Stimulated activated CD8-positive, alpha-beta memory T cell treated with anti-CD3 and anti-CD28 coated beads, Interleukin-12 subunit alpha, Interleukin-12 subunit beta, amount 100 ng/mL, for 24 hours (primary cell): ENCODE results near the gene CLTB.
"Not testable (repeated sequence)": the region's sequence is repeated elsewhere in the genome, so short reads cannot be mapped to it uniquely, and the experiment has no call there.

Experiments used
- DNase-seq: peaks from one replicate; pipeline ENCODE4 v3.0.0-alpha.2; 2020; ENCODE audit errors: extremely low read depth

The CLTB gene

GRCh38 chr5:176426876-176427275 is 10.5 kb upstream of the CLTB start:
- no peak for DNase-seq

GRCh38 chr5:176425791-176426190 is 9.5 kb upstream of the CLTB start:
- DNase-seq, result no peak

- no peak for DNase-seq
Observed at GRCh38 chr5:176425138-176425537, 8.8 kb upstream of the CLTB start.

DNA sequence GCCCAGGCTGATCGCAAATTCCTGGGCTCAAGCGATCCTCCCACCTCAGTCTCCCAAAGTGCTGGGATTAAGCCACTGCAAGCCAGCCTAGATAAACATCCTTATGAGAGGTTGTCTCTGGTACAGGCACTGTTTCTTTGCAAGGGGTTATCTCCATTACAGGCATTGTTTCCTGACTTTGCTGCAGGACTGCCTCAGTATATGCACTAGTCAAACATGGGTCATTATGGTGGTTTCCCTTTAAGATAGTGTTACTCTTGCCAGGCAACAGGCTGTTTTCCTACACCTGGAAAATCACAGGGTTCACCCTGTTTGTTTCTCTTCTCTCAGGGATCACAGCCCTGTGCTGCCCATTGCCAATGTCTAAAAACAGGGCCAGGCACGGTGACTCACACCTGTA is 7.8 kb upstream of the CLTB start:
- no peak for DNase-seq

DNA sequence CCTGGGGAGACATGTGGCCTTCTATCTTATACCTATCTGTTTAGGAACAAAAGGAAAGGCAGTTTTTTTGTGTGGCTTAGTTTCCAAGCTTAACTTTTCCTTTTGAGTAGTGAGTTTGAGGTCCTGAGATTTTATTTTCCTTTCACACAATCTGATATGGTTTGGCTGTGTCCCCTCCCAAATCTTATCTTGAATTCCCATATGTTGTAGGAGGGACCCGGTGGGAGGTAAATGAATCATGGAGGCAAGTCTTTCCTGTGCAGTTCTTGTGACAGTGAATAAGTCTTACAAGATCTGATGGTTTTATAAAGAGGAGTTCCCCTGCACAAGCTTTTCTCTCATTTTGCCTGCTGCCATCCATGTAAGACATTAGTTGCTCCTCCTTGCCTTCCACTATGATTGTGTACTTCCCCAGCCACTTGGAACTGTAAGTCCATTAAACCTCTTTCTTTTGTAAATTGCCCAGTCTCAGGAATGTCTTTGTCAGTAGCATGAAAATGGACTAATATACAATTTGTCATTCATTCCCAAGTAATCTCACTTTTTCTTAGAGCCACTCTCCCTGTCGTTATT is 4.7 kb upstream of the CLTB start:
- DNase-seq, result no peak

GRCh38 chr5:176420086-176420485 is 3.7 kb upstream of the CLTB start:
- DNase-seq, result no peak

GRCh38 chr5:176418251-176418650 is 1.9 kb upstream of the CLTB start:
- no peak for DNase-seq

DNA sequence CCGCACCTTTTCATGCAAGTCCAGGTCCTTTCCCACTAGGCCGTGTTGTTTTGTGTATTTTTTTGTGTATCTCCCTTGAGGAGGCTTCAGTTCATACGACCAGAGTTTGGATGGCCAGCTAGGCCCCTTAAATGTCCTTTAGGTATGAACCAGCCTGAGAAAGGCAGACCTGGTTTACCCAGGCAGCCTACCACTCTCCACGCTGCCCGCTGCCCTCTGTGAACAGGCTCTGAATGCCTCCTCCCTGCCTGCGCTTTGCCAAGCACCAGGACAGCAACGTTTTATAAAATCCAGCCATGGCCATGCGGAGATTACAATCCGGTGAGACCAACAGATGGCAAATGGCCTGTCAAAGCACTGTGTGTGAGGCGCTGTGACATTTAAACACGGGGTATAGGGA is 626 bp upstream of the CLTB start:
- DNase-seq, result no peak

- no peak for DNase-seq
Observed at GRCh38 chr5:176415240-176415951, 943 bp downstream of the CLTB start.

- no peak for DNase-seq
Observed at GRCh38 chr5:176414704-176415103, 1.6 kb downstream of the CLTB start.

- no peak for DNase-seq
Observed at GRCh38 chr5:176413709-176414191, 2.6 kb downstream of the CLTB start.

DNA sequence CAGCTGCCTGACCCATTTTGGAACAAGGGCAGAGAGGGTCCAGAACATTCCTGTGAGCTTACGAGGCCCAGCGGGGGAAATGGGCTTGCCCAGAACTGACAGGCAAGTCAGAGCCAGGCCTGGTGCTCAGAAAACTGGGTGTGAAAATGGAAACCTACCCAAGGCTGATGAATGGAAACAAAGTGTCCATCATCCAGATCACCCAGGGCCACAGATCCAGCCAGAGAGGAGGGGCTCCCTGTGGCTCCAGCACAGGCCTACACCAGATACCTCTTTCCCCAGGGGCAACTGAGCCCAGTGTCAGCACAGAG is 3.1 kb downstream of the CLTB start:
- DNase-seq, result no peak

GRCh38 chr5:176412517-176413254 is 3.7 kb downstream of the CLTB start:
- DNase-seq, result no peak

DNA sequence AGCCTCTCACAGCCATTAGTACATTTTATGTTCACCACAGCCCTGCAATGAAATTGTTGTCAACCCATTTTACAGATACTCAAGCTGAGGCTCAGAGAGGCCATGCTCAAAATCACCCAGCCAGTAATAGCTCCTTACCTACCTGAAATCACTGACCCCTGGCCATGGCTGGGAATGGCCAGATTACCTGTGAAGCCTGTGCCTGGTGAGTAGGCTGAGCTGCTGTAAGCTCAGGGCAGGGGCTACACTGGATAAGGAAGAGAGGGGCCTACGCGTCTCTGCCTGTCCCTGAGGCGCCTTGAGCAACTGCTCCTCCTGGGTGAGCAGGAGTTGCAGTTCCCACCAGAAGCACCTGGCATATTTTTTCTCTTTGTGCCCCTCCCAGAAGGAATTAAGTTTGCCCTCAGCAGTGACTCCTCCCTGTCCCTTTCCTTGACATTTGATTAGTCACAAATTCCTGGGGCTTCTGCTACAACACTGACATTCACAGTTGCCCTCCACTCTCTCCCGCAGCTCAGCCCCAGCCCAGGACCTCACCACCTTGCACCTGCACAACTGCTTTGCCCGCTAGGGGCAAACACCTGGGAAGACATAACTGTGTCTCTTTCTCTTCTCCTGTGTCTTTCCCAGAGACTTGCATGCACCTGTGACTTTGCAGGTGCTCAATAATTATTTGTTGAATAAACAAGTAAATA is 5.7 kb downstream of the CLTB start:
- no peak for DNase-seq

- no peak for DNase-seq
Observed at GRCh38 chr5:176409765-176410164, 6.6 kb downstream of the CLTB start.

DNA sequence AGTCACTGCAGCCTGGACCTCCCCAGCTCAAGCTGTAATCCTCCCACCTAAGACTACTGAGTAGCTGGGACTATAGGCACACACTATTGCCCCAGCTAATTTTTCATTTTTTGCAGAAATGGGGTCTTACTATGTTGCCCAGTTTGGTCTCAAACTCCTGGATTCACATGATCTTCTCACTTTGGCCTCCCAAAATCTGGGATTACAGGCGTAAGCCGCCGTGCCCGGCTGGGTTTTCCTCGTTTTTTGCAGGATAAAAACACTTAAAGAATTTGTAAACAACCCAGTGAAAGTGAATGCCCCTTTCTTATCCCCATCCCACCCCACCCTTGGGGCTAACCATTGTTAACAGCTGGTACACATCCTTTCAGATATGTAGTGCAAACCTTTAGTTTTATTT is 7.7 kb downstream of the CLTB start:
- no peak for DNase-seq

DNA sequence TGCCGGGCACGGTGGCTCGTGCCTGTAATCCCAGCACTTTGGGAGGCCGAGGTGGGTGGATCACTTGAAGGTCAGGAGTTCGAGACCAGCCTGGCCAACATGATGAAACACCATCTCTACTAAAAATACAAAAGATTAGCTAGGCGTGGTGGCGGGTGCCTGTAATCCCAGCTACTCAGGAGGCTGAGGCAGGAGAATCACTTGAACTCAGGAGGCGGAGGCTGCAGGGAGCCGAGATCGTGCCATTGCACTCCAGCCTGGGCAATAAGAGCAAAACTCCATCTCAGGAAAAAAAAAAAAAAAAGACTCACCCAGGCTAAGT is 8.1 kb downstream of the CLTB start:
- DNase-seq, result not testable (repeated sequence)

DNA sequence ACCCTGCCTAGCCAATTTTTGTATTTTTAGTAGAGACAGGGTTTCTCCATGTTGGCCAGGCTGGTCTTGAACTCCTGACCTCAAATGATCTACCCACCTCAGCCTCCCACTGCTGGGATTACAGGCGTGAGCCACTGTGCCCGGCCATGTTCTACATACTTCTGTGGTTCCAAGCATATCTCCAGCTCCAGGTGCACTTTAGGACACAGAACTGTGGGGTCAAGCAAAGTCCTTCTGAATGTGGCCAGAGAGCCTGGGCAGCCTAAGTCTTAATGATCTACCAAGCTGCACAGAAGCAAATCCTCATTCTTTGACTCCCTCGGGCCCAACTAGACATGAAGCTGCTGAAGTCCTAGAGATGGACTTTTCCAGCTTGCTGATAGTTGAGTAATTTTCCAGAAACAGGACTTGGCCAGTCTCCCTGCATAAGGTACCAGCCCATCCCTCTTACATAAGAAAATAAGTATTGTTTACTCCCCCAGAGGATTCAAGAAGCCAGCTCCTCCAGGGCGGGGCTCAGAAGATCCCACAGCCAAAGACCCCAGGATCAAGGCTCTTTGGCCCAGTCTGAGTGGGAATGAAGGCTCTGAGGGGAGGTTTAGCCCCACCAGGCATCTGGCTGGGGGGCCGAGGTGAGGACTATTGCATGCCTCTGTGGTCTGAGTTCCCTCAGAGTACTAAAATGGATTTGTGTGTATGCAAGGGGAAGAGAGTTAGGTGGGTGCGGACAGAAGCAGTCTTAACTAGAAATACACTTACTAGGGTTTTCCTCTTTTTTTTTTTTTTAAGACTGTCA is 8.7 kb downstream of the CLTB start:
- DNase-seq, result no peak

DNA sequence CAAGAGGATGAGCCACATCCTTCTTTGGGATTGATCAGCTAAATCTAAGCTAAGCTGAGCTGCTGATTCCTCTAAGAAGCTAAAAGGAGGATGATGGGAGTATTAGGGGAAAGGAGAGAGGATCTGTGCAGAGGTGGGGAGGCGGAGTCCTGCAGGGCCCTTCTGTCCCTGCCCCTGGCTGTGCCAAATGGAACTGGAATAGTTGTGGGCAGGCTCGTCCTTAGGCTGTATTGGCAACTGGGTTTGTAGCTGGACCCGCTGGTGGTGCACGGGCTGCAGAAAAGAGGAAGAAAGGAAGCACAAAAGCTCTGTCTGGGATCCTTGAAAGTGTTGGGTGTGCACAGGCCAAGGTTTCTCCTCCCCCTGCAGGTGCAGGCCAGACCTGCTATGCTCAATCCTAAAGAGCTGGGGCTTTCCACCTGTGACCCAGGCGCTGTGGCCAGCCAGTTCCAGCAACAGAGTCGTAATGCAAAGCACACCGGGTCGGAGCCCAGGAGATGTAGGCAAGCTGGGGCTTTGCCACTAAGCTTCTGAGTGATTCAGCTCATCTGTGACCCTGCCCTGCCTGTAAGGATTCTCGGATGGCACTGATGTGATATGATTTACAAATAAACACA is 9.8 kb downstream of the CLTB start:
- no peak for DNase-seq

- no peak for DNase-seq
Observed at GRCh38 chr5:176405656-176406435, 10.5 kb downstream of the CLTB start.
